CD4-positive, alpha-beta T cell treated with Interleukin-6 at 100 ng/mL for 8 hours (primary cell): ENCODE measurements around the gene ZFYVE21.

ENCODE experiments used
- DNase-seq: peaks from one replicate; pipeline ENCODE4 v3.0.0-alpha.2; 2020; ENCODE audit warnings: mixed read lengths, low spot score

ZFYVE21 gene

GRCh38 chr14:103705504-103706284, 9.9 kb upstream of the ZFYVE21 start:
- no peak for DNase-seq

DNA sequence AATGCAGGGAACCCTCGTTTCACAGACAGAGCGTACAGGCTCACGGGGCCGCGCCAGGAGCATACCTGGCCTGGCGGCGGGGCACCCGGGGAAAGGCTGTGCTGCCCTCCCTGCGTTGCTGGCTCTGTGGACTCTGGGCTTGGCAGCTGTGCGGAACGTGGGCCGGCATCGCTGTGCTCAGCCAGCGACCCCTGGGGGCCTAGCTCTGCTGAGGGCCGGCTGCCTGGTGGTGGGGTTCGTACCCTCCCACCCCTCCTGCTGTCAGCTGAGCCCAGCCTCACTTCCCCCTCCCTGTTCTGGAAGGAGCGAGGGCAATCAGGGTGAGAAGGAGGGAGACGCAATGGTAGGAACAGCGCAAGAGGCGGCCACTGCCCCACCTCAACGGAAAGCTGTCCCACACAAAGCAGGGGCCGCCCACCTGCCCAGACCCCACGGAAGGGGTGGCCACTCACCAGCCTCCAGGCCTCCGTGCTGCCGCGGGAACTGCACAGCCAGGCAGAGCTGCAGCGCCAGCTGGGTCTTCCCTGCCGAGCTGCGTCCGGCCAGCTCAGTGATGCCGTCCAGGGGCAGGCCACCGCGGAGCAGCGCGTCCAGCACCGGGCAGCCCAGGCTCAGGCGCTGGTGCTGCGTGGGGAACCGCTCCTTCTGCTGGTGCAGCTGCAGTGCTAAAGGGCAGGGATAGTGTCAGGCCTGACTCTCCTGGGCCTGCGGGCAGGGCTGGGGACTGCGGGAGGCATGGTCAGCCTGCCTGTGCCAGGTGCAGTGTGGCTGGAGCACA, 8.9 kb upstream of the ZFYVE21 start:
- no peak for DNase-seq

GRCh38 chr14:103707329-103708263, 8.0 kb upstream of the ZFYVE21 start:
- no peak for DNase-seq

GRCh38 chr14:103708750-103709187, 6.8 kb upstream of the ZFYVE21 start:
- DNase-seq, result no peak

GRCh38 chr14:103709814-103710213, 5.8 kb upstream of the ZFYVE21 start:
- DNase-seq, result no peak

GRCh38 chr14:103710771-103711377, 4.7 kb upstream of the ZFYVE21 start:
- no peak for DNase-seq

GRCh38 chr14:103711516-103712431, 3.8 kb upstream of the ZFYVE21 start:
- DNase-seq, result no peak

- no peak for DNase-seq
These were observed 2.9 kb upstream of the ZFYVE21 start for GRCh38 chr14:103712633-103713247.

GRCh38 chr14:103713304-103714062, 2.1 kb upstream of the ZFYVE21 start:
- no peak for DNase-seq

DNA sequence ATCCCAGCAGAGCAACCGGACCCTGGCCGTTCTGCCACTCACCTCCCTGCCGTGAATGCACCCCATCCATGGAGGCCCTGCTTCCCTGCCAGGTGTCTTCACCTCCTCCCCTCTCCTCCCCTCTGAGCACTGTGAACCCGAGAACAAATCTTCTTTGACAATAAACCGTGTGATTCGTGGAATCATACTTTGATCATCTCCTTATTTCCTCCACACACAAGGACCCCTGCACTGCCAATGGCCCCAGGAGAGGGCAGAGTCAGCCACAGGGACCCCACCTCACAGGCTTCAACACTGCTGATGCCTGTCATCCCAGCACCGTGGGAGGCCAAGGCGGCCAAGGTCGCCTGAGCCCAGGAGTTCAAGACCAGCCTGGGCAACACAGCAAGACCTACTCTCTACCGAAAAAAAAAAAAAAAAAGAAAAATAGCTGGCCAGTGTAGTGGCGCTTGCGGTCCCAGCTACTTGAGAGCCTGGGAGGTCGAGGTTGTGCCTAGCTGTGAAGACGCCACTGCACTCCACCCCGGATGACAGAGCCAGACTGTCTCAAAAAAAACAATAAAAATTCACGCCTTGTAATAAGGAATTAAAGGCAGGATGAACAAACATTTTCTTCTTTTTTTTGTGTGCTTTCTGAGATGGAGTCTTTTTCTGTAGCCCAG, 1.4 kb upstream of the ZFYVE21 start:
- no peak for DNase-seq

- DNase-seq, result no peak
These were observed 636 bp downstream of the ZFYVE21 start for GRCh38 chr14:103716091-103716801.

- DNase-seq, result no peak
These were observed 1.3 kb downstream of the ZFYVE21 start for GRCh38 chr14:103716899-103717411.

GRCh38 chr14:103718572-103718971, 3.0 kb downstream of the ZFYVE21 start:
- DNase-seq, result no peak

- DNase-seq, result no peak
These were observed 4.1 kb downstream of the ZFYVE21 start for GRCh38 chr14:103719751-103720150.

DNA sequence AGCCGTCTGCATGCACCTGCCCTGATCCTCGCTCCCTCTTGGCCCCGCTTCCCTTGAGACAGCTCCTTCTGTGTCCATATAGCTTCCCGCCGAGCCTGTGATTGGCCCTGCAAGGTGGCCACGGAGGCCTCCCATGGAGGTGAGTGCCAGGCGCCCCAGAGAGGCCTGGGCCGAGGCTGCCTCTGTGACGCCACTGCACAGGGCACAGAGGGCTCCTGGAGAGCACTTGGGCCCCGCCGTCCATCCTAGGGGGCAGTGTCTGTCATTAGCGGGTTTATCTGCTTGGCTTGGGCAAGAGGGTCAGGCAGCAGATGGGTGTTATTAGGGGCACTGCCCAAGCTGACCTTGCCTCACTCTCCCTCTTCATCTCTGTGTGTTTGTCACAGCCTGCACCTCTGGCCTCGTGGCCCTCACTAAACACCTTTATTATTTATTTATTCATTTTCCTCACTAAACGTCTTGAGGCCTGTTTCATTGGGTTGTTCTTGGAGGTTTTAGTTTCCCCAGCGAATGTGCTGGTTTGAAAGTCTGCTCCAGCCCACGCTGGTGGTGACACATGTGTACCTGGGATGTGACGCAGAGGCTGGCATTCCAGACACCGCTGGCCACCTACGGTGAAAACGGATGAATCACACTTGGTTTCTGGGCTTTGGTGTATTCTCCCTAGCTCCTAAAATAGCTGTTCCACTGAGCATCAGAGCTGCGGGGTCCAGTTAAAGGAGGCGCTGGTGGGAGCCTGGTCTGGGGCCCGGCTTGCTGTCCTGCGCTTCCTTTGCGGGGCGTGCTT, 5.9 kb downstream of the ZFYVE21 start:
- no peak for DNase-seq

GRCh38 chr14:103723748-103724081, 8.1 kb downstream of the ZFYVE21 start:
- DNase-seq, result no peak

DNA sequence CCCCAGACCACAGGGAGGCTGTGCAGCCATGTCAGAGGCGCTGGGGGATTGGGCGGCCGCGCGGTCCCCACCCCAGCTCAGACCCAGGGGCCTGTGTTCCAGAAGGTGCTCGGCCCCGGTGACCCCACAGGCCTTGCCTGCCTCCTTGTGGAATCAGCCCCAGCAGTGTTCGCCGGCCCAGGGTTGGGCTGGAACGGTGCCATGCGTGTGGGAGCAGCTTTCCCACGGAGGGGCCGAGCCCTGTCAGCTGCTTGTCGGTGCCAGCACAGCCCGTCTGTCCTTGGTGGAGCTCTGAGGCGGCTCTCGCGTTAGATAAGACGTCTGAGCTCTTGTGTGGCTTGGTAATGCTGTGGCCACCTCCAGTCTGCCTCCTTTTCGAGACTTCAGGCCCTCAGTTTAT, 8.5 kb downstream of the ZFYVE21 start:
- DNase-seq, result no peak
